ENCODE data around the gene IL33. TPM values are rescaled to one million over a fixed set of nuclear protein-coding genes. Genes with fewer than 3 reads are reported as not detected.

The IL33 gene
- total RNA-seq, 2 donors from 2014 or later: 5.0 to 16.4 TPM

DNA sequence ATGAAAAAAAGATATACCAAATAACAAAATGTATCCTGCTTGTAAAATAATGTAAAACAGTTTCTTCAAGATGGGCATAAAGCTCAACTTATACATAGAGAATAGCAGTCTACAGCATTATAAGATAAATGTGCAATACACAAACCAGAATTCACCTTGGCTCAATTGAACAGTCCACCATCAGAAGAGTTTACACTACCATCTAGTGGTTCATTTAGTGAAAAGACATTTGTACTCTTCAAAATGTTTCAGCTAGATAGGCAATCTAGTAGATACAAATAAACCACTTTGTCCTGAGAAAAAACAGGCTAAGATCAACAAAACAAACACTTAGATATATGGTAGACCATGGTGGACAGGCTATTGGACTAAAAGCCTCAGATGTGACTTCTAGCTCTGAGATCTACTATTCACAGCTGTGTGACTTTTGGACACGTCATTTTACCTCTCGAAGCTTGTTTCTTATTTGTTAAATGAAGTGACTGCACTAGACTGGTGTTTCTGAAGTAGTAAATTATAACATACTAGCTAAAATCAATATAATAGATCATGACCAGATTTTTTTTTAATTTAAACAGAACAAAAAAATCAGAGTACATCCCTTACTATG lies 90.5 kb downstream of the IL33 start:
- no peaks in the 10 kb centered on the region for H3K4me1 ChIP-seq
- H3K4me3 ChIP-seq: no peak overlapping the region
- H3K9ac ChIP-seq (ENCODE audit: low read depth in 2 of 2, low read length in 2 of 2): no peak overlapping the region
- intact Hi-C loops (cut with DNase I): loop anchor here (2.0 to 5.0 kb wide), 3 partner anchors 109 to 419 kb away; no protein-coding TSS in a partner anchor
- no peaks in the 10 kb centered on the region for H3K36me3 ChIP-seq
- DNase-seq: no peak
- TF ChIP-seq, protein P1, sequence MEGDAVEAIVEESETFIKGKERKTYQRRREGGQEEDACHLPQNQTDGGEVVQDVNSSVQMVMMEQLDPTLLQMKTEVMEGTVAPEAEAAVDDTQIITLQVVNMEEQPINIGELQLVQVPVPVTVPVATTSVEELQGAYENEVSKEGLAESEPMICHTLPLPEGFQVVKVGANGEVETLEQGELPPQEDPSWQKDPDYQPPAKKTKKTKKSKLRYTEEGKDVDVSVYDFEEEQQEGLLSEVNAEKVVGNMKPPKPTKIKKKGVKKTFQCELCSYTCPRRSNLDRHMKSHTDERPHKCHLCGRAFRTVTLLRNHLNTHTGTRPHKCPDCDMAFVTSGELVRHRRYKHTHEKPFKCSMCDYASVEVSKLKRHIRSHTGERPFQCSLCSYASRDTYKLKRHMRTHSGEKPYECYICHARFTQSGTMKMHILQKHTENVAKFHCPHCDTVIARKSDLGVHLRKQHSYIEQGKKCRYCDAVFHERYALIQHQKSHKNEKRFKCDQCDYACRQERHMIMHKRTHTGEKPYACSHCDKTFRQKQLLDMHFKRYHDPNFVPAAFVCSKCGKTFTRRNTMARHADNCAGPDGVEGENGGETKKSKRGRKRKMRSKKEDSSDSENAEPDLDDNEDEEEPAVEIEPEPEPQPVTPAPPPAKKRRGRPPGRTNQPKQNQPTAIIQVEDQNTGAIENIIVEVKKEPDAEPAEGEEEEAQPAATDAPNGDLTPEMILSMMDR (IDR thresholded peaks at IDR 0.05): peak; percentile 40
- H3K27me3 ChIP-seq: no peaks in the 10 kb centered on the region
- H3K27ac ChIP-seq: no peak overlapping the region
- no peaks in the 10 kb centered on the region for H3K9me3 ChIP-seq

Other genes starting within 250 kb of the IL33 start
- gene RANBP6, start 200.2 kb upstream of the IL33 start, total RNA-seq: 1 to 10 TPM; 6.7 to 9.9 TPM
- gene TPD52L3, start 112.6 kb downstream of the IL33 start, total RNA-seq: not detected
- 10 to 100 TPM; 30.8 to 33.4 TPM for gene UHRF2, start 197.4 kb downstream of the IL33 start, total RNA-seq